HL-60 (cell line): ENCODE measurements around the gene TNIK.

Source experiments
- DNase-seq, 2 experiments: peaks; one replicate each; pipeline ENCODE4 v3.0.0-alpha.2; 2010 to 2020; ENCODE audit warnings: low read depth in 1 of 2, low spot score in 1 of 2
- H3K27ac ChIP-seq: fragments of 250-450 bp; sonication (Bioruptor Pico); replicated peaks from 2 replicates; pipeline ENCODE4 v1.5.1; 2020; ENCODE audit warnings: mild to moderate bottlenecking, moderate library complexity
- H3K27me3 ChIP-seq: fragments of 250-450 bp; sonication (Bioruptor Pico); 2 replicates; pipeline ENCODE4 v1.5.1; 2021; ENCODE audit warnings: mild to moderate bottlenecking, moderate library complexity; ENCODE audit not compliant: insufficient read depth, poor library complexity, severe bottlenecking
- H3K4me3 ChIP-seq: replicated peaks from 2 replicates; pipeline ENCODE4 v1.5.1; 2011; ENCODE audit warnings: mild to moderate bottlenecking, control low read depth, low read length; ENCODE audit not compliant: insufficient read depth
- GABPA ChIP-seq: IDR thresholded peaks from 2 replicates; pipeline ENCODE4 v1.6.1; 2012; ENCODE audit warnings: low read depth
- POLR2AphosphoS5 ChIP-seq: IDR thresholded peaks from 2 replicates; pipeline ENCODE4 v1.6.1; 2012; ENCODE audit warnings: low read depth
- REST ChIP-seq: IDR thresholded peaks from 2 replicates; pipeline ENCODE4 v1.6.1; 2012; ENCODE audit warnings: low read depth; ENCODE audit not compliant: insufficient replicate concordance
- SPI1 ChIP-seq: IDR thresholded peaks from 2 replicates; pipeline ENCODE4 v1.6.1; 2012; ENCODE audit warnings: low read depth, mild to moderate bottlenecking, borderline replicate concordance
- TF ChIP-seq, protein P1 (sequence below): IDR thresholded peaks from one replicate; pipeline ENCODE4 v1.5.1; 2011; ENCODE audit warnings: low read length, control low read depth, inconsistent platforms; ENCODE audit not compliant: insufficient read depth

The TNIK gene

GRCh38 chr3:171454041-171454440 is 6.2 kb downstream of the TNIK start:
- no peak for DNase-seq
- no peak for TF ChIP-seq SPI1
- TF ChIP-seq REST = no peak
- no peak for TF ChIP-seq GABPA
- TF ChIP-seq, protein P1, sequence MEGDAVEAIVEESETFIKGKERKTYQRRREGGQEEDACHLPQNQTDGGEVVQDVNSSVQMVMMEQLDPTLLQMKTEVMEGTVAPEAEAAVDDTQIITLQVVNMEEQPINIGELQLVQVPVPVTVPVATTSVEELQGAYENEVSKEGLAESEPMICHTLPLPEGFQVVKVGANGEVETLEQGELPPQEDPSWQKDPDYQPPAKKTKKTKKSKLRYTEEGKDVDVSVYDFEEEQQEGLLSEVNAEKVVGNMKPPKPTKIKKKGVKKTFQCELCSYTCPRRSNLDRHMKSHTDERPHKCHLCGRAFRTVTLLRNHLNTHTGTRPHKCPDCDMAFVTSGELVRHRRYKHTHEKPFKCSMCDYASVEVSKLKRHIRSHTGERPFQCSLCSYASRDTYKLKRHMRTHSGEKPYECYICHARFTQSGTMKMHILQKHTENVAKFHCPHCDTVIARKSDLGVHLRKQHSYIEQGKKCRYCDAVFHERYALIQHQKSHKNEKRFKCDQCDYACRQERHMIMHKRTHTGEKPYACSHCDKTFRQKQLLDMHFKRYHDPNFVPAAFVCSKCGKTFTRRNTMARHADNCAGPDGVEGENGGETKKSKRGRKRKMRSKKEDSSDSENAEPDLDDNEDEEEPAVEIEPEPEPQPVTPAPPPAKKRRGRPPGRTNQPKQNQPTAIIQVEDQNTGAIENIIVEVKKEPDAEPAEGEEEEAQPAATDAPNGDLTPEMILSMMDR = no peak
- TF ChIP-seq POLR2AphosphoS5 = no peak
- H3K27ac ChIP-seq = no peak overlapping the region
- H3K27me3 ChIP-seq = peaks cover 19% of the 10 kb centered on the region
- H3K4me3 ChIP-seq = no peak overlapping the region

GRCh38 chr3:171453180-171453886 is 6.9 kb downstream of the TNIK start:
- Histone ChIP-seq H3K27me3 (peaks cover 12% of the 10 kb centered on the region), H3K4me3 (no peak overlapping the region), H3K27ac (no peak overlapping the region)
- TF ChIP-seq, protein P1 = no peak
- no peak for TF ChIP-seq POLR2AphosphoS5
- TF ChIP-seq SPI1 = no peak
- no peak for TF ChIP-seq GABPA
- TF ChIP-seq REST = no peak
- no peak for DNase-seq

DNA sequence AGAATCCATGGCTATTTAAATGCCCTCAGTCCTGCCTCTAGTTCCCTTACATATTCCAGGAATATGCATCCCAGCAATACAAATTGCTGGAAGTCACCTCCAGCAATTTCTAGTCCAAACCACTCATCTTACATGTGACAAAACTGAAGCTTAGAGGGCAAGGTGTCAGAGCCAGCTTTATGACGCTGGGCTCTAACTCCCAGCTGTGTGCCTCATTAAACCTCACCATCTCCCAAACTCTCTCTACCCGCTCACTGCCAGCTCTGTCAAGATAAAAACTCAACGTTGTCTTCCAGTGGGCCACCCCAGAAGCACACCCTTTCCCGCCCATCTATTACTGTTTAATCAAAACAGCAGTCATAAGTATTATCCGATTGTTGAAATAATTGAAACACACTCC is 7.9 kb downstream of the TNIK start:
- H3K4me3 ChIP-seq = no peak overlapping the region
- H3K27me3 ChIP-seq = peaks cover 10% of the 10 kb centered on the region
- no peak for DNase-seq
- no peak overlapping the region for H3K27ac ChIP-seq
- TF ChIP-seq SPI1 (no peak), REST (no peak), POLR2AphosphoS5 (no peak), GABPA (no peak)
- TF ChIP-seq, protein P1 = no peak
